Measurements from ENCODE around the gene RAB10. TPM values are rescaled to one million over a fixed set of nuclear protein-coding genes. Genes with fewer than 3 reads are reported as not detected.
A peak's percentile ranks its signal among the peaks of the same experiment; 100 is the strongest.

RAB10 gene
- total and polyA plus RNA-seq, 2 of the 13 experiments (the other 11 are each of a cell fraction or from before 2014, with no cell fraction given) = 48.2 to 120 TPM

DNA sequence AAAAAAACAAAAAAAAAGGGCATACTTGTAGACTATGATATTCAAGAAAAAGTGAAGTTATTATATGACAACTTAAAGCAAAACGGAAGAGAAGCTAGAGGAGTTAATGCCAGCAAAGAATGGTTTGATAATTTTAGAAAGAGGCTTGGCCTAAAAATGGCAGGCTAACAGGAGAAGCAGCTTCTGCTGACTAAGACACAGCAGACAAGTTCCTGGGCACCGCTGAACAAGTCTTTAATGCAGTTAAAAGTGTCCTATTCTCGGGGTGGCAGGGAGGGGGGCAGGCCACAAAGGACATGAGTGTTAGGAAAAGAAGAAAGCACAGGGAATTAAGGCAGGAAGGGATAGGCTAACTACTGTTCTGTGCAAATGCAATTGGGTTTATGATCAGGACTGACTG is 88.7 kb downstream of the RAB10 start:
- Histone ChIP-seq H3K9ac (ENCODE audit: insufficient read depth, low read depth, low read length) (no peak overlapping the region), H3K27me3 (ENCODE audit: control insufficient read depth in 1 of 2, insufficient read depth in 2 of 2, low read length in 2 of 2) (no peaks in the 10 kb centered on the region), H3K4me2 (ENCODE audit: low read depth, low read length) (no peak overlapping the region), H3K4me3 (replicated peaks in 1 of 3; ENCODE audit: insufficient read depth in 1 of 3, low read depth in 2 of 3, low read length in 3 of 3) (no peak overlapping the region), H3K4me1 (ENCODE audit: insufficient read depth, low read length) (no peaks in the 10 kb centered on the region), H3K79me2 (ENCODE audit: insufficient read depth, low read length) (peaks cover 23% of the 10 kb centered on the region), H2AFZ (ENCODE audit: low read length) (no peak overlapping the region), H3K27ac (ENCODE audit: extremely low read length, insufficient read depth, low read length) (no peak overlapping the region), H4K20me1 (ENCODE audit: insufficient read depth, low read length) (0 out of 2 replicates have a peak, but pooled peaks cover 8% of the 10 kb centered on the region), H3K9me3 (ENCODE audit: low read length) (no peaks in the 10 kb centered on the region), H3K36me3 (replicated peaks in 1 of 2; ENCODE audit: control insufficient read depth in 1 of 2, insufficient read depth in 2 of 2, low read length in 2 of 2) (peaks cover 9 to 42% of the 10 kb centered on the region in 2 experiments)
- intact Hi-C loops (cut with micrococcal nuclease; ENCODE audit: unreplicated experiment) = no loop called here
- ChIA-PET CTCF (ENCODE audit: low intra/inter-chr PET ratio, low total read pairs) (no interaction called here), POLR2A (no interaction called here)
- BruUV-seq (replicated peaks) = no TSS peak
- in situ Hi-C loops (cut with HindIII; ENCODE audit: extremely low pct_ligation_motif_present, low pct_unique_long_range_greater_than_20kb) = no loop called here
- ATAC-seq (no peak), DNase-seq (ENCODE audit: low spot score) (no peak), FAIRE-seq (no peak)
- WGBS (ENCODE audit: low lambda C conversion rate) = 96% methylated on average over 3 of the region's 3 CpGs
- TF ChIP-seq STAG1 (CRISPR knock-in tag; IDR thresholded peaks at IDR 0.05) (no peak), RBM22 (optimal IDR thresholded peaks at IDR 0.05; ENCODE audit: low read length) (peak; percentile 58)

DNA sequence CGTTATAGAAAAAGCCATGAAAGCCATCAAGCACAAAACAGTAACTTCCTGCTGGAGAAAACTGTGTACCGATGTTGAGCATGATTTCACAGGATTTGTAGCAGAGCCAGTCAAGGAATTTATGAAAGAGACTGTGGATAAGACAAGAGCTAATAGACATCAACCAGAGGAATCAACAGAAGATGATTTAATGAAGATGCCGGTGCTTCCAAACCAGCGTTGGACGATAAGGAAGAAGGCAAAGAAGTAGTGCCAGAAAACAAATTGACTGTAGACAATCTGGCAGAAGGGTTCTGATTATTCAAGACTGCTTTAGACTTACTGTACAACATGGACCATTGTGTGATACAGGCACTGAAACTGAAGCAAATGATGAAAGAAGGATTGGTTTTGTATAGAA is 89.5 kb downstream of the RAB10 start:
- TF ChIP-seq ZNF891 (CRISPR knock-in tag; IDR thresholded peaks at IDR 0.05) (no peak), HCFC1 (IDR thresholded peaks at IDR 0.05; ENCODE audit: low read depth, low read length) (no peak), ZNF343 (CRISPR knock-in tag; IDR thresholded peaks at IDR 0.05) (no peak), ZIK1 (CRISPR knock-in tag; IDR thresholded peaks at IDR 0.05; ENCODE audit: borderline replicate concordance, low read depth) (no peak)
- Histone ChIP-seq H3K4me1 (ENCODE audit: insufficient read depth, low read length) (no peaks in the 10 kb centered on the region), H2AFZ (ENCODE audit: low read length) (no peak overlapping the region), H3K4me2 (ENCODE audit: low read depth, low read length) (no peak overlapping the region), H3K36me3 (replicated peaks in 1 of 2; ENCODE audit: control insufficient read depth in 1 of 2, insufficient read depth in 2 of 2, low read length in 2 of 2) (peaks cover 12 to 47% of the 10 kb centered on the region in 2 experiments), H3K4me3 (replicated peaks in 1 of 3; ENCODE audit: insufficient read depth in 1 of 3, low read depth in 2 of 3, low read length in 3 of 3) (no peak overlapping the region), H3K9ac (ENCODE audit: insufficient read depth, low read depth, low read length) (no peak overlapping the region), H3K27ac (ENCODE audit: extremely low read length, insufficient read depth, low read length) (no peak overlapping the region), H3K27me3 (ENCODE audit: control insufficient read depth in 1 of 2, insufficient read depth in 2 of 2, low read length in 2 of 2) (no peaks in the 10 kb centered on the region), H4K20me1 (ENCODE audit: insufficient read depth, low read length) (0 out of 2 replicates have a peak, but pooled peaks cover 8% of the 10 kb centered on the region), H3K9me3 (ENCODE audit: low read length) (no peaks in the 10 kb centered on the region), H3K79me2 (ENCODE audit: insufficient read depth, low read length) (peaks cover 23% of the 10 kb centered on the region)
- no peak for ATAC-seq
- no peak for DNase-seq (ENCODE audit: low spot score)
- BruUV-seq (replicated peaks) = no TSS peak
- ChIA-PET POLR2A (no interaction called here), CTCF (ENCODE audit: low intra/inter-chr PET ratio, low total read pairs) (no interaction called here)
- in situ Hi-C loops (cut with HindIII; ENCODE audit: extremely low pct_ligation_motif_present, low pct_unique_long_range_greater_than_20kb) = no loop called here
- intact Hi-C loops (cut with micrococcal nuclease; ENCODE audit: unreplicated experiment) = no loop called here
- no peak for FAIRE-seq
- 97% methylated on average over 5 of the region's 5 CpGs for WGBS (ENCODE audit: low lambda C conversion rate)

Data from HepG2 (cell line).